Activated CD8-positive, alpha-beta memory T cell treated with anti-CD3 and anti-CD28 coated beads, Interleukin-2, amount 50 U/mL, for 4 hours (primary cell): ENCODE results near the gene PCMT1.
"Not testable (repeated sequence)": the region's sequence is repeated elsewhere in the genome, so short reads cannot be mapped to it uniquely, and the experiment has no call there.

Experiments used
- DNase-seq: peaks from one replicate; pipeline ENCODE4 v3.0.0-alpha.2; 2020

Gene PCMT1

DNA sequence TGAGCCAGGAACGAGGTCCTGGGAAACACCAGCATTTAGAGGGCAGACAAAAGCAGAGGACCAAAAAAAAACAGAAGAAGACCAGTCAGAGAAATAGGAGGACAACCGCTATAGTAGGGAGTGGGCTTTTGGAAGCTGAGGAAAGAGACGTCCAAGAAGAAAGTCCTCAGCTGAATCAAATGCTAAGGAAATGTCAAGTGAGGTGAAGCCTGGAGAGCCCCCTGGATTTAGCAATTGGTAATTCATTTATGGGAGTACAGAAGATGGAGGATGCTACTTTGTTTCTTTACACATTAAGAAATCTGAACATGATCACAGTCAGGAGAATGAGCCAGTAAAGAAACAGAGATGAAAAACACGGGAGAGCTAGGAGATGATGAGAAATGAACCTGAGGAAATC, 73.5 kb downstream of the PCMT1 start:
- DNase-seq = no peak

DNA sequence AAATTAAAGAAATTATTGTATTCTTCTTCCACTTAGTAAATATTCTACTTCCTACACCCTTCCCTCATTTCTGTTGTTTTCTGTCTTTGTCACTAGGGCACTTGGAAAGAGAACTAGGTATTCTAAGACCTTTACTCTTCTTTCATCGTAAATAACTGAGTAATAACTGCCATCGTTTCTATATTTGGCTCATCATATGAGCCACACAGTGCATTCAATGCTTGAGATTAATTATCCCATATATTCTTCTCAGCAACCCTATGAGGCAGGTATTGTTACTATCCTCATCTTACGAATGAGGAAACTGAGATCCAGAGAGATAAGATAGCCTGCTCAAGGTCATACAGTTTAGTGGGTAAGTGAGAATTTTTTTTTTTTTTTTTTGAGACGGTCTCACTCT, 75.8 kb downstream of the PCMT1 start:
- DNase-seq = no peak

DNA sequence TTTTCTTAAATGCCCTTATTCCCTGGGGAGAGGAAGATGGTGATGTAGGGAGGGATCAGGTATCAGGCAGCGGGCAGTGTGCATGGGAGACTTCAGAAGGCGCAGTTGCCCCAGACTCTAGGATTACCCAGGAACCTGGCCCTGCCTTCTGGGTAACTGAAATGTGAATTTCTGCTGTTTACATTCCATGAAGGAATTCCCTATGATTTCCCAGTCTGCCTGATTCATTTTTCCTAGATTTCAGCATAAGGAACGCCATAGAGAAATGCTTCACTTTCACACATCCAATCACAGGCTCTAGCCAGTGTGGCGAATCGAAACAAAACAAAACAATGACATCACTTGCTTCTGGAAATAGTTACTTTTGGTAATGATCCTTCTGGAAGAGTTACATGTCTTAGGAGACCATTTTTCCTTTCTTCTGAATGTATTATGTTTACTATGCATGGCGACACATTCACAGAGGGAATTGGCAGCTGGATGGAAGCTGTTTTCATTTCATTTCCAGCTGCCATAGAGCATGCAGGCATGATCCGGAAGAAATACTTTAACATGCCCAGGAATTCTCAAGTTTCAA, 81.3 kb downstream of the PCMT1 start:
- no peak for DNase-seq

DNA sequence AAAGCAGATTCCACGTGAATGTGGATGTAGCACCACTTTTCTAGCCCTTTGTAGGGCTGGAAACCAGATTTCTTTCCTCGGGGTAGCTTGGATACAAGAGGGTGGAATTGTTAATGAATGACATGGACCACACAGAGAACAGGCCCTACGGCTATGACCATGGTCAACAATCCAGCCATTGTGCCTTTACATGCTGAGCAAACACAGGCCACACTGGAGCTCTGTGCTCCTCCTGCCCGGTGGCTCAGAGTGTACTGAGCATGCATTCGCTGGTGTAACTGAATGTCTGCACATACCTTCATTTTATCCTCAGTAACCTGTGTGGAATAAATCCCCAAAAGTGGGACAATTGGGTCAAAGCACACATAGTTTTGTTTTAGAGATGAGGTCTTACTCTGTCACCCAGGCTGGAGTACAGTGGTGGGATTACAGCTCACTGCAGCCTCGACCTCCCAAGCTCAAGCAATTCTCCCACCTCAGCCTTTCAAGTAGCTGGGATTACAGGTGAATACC, 81.8 kb downstream of the PCMT1 start:
- DNase-seq = no peak

DNA sequence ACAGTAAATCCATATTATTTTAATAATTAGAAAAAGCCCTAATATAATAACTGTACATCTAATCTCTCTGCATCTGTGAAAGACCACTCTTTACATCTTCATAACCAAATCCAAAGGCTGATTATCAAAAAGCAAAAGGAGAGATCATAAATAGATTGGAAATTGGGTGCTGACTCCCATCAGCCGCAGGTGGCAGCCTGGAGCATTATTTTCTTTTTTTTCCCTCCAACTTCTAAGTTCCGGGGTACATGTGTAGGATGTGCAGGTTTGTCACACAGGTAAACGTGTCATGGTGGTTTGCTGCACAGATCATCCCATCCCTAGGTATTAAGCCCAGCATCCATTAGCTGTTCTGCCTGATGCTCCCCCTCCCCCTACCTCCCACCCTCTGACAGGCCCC, 84.1 kb downstream of the PCMT1 start:
- DNase-seq = no peak

DNA sequence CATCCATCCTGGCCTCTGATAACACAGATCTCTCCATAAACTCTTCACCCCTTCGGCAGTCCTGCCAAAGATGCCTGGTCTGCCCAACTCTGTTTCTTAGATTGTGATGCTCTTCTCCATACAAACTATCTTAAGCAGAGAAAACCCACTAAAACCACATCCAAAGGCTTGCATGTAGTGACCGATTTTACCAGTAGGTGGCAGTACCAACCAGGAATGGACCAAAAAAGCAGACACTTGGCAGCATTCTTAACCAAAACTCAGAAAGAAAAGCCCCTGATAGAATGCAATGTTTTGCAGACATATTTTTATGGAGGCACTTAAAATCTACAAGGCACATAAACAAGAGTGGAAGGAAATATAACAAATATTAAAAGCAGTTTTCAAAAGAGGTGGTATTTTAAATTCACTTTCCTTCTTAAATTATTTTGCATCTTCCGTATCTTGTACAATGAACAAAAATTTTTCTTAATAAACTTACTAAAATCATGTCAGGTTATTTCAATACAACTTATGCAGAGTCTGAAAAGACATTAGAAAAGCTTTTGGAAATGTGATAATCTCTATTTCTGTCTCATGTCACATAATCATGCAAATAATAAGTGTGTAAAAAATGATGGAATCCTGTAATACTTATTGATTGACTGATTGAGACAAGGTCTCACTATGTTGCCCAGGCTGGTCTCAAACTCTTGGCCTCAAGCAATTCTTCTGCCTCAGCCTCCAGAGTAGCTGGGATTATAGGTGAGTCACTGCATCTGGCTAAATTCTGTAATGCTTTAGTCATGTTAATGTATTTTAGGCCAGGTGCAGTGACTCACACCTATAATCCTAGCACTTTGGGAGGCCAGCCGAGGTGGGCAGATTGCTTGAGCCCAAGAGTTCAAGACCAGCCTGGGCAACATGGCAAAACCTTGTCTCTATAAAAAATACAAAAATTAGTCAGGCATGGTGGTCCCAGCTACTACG, 85.3 kb downstream of the PCMT1 start:
- peak; percentile 72 for DNase-seq

DNA sequence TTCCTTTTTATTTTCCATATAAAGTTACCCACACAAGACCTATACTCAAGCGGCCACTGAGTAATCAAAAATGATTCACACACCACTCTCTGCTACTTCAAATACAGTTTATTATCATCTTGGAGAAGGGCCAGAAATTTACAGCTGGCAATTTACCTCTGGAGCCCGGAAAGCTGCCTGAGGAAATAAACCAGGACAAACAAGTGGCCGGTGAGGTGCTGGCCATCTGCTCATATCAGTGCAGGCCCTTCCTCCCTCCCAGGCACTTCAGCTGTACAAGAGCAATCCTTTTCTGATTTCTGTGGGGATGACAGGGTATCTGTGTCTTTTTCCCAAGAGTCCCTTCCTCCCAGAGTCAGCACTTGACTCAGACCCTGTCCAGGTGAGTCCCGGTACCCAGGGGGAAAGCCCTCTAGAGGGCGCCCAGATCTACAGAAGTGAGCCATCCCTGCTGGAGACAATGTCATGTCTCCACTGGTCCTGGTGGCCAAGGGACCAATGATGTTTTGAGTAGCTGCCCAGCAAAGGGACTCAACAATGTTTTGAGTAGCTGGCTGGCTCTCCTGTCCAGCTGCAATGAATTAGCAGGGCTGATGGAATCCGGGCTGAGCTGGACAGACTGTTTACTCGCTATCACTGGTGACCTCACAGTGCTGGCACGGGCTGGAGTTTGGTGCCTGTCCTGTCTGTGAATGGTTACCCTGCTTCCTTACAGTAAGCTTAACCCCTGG, 91.0 kb downstream of the PCMT1 start:
- DNase-seq = peak; percentile 37

DNA sequence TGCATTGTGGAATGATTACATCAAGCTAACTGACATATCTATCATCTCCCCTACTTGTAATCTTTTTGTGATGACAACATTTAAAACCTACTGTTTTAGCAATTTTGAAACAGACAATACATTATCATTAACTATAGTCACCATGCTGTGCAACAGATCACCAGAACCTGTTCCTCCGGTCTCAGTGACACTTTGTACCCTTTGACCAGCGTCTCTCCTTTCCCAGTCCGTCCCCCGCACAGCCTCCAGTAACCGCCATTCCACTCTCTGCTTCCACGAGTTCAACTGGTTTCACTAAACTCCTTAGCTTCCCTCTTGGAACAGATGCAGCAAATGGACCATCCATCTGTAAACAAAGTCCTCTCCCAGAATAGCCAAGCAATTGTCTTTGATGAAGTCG, 92.8 kb downstream of the PCMT1 start:
- no peak for DNase-seq

DNA sequence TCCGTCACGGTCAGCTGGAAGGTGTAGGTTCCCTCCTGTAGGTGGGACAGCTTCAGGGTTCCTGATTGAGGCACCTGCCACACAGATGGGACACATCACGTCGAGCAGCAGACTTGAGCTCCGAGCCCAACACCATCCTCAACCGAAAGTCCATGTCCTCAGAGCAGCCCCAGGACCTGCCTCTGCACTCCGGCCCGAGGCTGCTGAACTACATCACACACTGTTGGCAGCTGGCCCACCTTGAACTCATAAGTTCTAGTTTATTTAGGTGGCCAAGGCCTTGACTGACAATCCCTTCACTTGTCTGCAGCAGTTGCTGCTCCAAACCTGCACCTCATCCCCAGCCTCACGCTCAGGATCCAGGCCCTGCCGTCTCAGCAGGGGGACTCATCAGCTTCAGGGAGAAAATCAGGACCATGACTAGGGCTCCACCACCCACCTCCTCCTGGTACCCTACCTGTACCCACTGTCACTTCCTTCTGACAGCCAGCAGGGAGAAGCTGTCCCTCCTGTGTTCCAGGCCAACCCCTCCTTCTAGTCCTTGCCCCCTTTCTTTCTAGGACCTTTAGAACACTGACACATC, 93.6 kb downstream of the PCMT1 start:
- no peak for DNase-seq

DNA sequence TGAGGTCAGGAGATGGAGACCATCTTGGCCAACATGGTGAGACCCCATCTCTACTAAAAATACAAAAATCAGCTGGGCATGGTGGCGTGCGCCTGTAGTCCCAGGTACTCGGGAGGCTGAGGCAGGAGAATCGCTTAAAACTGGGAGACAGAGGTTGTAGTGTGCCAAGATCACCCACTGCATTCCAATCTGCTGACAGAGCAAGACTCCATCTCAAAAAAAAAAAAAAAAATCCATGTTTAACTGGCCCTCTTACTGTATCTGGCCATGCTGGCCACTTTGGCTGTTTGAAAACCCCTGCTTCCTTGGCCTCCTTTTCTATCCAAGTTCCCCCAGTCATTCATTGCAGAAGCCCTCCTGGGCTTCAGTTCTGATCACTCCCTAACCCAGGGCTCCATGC, 94.5 kb downstream of the PCMT1 start:
- not testable (repeated sequence) for DNase-seq

DNA sequence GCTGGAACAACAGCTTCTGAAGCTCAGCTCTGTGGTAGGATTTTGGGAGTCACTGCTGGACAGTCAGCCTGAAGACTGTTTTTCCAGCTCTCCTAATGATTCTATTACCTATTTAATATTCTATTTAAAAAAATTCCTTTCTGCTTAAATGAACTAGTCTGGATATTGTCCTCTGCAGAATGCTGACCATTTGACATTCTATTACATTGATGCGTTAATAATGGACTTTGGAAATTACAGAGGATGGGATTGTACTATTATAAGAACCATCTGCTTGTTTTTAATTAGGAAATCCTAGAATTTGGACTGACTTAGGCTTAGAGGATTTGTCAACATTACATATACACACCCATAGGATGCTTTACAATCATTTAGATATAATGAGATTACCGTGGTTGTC, 94.9 kb downstream of the PCMT1 start:
- DNase-seq = no peak

DNA sequence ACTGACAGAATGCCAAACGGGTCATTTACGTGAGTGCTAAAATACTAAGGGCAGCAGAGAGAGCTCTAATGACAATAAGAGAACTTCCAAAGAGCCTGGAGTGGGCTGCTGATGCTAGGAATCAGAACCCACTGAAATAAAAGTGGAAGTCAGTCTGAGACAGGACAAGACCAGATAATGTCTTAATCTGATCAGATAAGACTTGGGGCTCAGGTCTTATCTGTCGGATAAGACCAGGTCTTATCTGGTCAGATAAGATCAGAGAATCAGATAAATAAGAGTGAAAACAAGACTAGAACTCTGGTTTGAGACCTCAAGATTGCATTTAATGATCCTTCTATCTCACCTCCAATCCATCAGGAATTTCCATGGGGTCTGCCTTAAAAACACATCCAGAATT, 96.0 kb downstream of the PCMT1 start:
- DNase-seq = no peak

DNA sequence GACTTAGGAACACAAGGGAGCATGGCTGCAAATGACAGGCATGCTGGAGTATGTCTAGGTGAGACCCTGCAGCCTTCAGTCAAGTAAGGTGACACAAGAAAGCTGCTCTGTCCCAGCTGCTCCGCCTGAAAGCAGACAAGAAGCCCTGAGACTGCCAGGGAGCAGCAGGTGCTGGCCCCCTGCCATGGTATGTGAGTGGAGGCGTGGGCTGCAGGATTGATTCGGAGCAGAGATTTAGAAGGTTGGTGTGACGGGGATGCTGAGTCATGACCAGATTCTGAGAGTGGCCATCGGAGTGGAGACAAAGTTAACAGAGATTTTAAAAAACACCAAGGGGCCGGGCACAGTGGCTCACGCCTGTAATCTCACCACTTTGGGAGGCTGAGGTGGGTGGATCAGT, 96.8 kb downstream of the PCMT1 start:
- DNase-seq = no peak

DNA sequence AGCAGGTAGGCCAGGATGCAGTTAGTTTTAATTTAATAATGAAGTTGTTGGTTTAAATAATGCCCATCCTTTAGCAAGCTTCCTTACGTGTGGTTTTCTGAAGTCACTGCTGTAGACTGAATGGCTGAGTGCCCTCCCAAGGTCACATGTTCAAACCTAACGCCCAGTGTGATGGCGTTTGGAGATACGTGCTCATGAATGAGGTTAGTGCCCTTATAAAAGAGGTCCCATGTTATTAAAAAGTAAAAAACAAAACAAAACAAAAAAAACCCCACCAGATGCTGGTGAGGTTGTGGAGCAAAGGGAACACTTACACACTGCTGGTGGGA, 98.4 kb downstream of the PCMT1 start:
- DNase-seq = no peak

DNA sequence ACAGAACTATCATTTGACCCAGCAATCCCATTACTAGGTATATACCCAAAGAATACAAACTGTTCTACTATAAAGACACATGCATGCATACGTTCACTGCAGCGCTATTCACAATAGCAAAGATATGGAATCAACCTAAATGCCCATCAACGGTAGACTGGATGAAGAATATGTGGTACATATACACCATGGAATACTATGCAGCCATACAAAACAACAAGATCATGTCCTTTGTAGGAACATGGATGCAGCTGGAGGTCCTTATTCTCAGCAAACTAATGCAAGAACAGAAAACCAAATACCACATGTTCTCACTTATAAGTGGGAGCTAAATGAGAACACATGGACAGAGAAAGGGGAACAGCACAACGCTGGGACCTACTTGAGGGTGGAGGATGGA, 98.8 kb downstream of the PCMT1 start:
- DNase-seq = not testable (repeated sequence)

DNA sequence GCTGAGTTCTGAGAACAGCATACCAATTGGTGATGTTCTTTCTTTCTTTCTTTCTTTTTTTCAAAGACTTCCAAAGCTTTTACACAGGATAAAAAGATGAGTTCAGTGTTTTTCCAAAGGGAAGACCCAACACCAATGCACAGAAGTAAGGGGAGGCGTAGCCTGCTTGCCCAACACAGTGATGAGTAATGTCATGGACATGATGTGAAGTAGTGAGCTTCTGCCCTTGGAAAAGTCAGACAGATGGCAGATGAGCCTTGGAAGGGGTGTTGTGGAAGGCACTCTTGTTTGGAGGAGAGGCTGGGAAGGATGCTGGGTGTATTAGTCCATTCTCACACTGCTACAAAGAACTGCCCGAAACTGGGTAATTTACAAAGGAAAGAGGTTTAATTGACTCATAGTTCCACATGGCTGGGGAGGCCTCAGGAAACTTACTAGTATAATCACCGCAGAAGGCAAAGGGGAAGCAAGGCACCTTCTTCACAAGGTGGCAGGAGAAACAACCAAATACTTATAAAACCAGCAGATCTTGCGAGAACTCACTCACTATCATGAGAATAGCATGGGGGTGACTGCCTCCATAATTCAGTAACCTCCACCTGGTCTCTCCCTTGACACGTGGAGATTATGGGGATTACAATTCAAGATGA, 102.0 kb downstream of the PCMT1 start:
- no peak for DNase-seq

DNA sequence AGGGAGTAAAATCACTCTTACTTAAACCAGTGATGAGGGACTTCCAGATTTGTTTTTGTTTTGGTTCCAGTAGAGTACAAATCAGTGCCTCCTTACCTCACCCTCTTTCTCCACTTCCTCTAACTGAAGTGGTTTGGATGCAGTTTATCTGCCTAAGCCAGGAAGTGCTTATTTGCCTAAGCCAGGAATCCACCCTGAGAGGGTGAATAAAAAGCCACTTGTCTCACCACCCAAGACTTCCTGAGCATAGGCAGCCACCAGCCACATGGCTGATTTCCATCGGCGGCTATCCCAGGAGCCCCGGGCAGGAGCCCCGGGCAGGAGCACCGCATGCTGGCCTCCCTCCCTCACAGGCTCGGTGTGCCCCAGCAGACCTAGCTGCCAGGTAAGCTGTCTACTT, 102.6 kb downstream of the PCMT1 start:
- no peak for DNase-seq

DNA sequence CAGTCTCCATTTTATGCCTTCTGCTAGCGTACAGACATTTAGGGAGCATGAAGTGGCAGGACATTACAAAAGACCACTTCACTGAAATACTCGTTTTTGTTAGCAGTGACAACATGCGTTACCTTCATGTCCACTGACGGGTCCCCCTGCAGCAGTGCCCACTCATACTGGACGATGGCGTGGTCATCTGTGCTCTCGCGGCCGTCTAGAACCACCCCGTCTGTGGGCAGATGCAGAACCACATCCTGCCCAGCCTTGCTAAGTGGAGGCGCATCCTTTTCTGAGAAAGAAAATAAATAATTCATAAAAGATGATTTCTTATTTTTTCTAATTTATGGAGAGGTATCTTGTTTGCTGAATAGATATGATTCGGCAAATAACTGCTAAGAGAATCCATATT, 103.3 kb downstream of the PCMT1 start:
- DNase-seq = no peak

DNA sequence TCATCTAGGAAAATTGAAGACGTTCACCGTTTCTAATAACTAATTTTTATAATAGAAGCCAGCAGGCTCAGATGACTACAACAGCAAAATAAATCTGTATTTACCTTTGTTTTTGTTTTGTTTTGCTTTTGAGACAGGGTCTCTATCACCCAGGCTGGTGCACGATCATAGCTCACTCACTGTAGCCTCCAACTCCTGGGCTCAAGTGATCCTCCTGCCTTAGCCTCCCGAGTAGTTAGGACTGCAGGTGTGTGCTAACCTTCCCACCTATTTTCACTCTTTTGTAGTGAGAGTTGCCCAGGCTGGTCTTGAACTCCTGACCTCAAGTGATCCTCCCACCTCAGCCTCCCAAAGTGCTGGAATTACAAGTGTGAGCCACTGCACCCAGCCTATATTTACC, 104.5 kb downstream of the PCMT1 start:
- not testable (repeated sequence) for DNase-seq

DNA sequence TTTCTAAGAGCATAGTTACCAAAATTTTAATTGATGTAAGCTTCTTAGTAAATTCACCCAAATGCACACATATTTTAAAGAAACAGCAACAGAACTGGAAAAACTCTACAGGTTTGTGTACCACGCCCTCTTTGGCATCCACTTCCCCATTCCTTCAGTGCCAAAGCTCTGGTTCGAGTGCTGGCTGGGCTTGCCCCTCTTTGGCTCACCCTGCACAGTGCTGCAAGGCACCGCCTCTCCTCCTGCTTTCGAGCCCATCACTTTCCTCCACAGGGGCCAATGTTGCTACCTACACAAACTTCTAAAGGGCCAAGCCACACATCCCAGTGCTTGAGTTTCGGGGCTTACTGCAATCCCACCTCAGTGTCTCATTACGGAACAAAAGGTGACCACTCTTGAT, 105.0 kb downstream of the PCMT1 start:
- no peak for DNase-seq

DNA sequence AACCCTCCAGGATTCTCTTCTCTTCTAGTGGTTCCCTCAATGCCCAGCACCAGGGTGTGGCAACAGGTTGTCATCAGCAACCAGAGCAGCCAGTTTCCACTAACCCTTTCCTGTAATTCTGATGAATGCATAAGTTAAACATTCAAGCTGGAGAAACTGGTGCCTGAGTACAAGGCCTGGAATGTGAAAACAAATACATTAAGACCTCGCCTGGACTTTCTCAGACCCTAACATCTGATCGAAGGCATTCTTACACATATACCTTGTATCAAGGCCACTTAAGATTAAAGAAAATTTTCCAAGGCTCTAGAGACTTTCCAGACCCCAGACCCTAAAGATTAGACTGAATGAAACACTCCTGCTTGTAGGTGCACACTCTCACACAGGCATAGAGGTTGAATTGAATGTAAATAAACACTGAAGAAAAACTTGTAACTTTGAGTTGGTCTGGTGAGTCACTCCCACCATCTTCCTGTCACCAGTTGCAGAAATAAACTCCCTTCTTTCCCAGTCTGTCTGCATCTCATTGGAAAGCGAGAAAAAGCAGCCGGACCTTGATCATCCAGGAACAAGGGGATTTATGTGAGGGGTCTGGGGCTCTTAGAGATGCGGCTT, 105.6 kb downstream of the PCMT1 start:
- DNase-seq = no peak

DNA sequence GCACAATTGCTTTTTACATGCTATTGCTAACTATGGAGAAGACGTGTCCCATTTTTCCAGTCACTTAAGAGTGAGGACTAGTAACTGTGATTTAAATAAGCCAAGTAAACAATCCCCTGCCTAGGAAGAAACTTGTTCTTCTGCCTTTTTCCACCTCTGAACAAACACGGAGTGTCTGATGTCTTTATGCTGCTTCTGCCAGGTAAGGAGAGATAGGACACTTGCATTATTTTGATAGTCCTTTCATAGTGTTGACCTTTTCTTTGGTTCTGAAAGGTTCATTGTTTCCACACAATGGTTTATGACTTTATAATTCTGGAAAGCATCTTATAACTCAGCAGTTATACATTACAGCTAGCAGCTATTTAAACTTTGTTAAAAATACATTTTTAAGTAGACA, 106.2 kb downstream of the PCMT1 start:
- DNase-seq = no peak
